PC-9 (cell line): ENCODE data around the gene IL18RAP. TPM values are rescaled to one million over a fixed set of nuclear protein-coding genes. Genes with fewer than 3 reads are reported as not detected.

ENCODE experiments used
- BruUV-seq: library from RNA; stranded (reverse); fragments of 400-500 nt; replicated peaks from 2 replicates; lab custom pipeline; 2021; lab: Mats Ljungman, UMichigan
- CTCF ChIA-PET: fragments of 300-600 bp; sonication (Branson Sonifier 250); formaldehyde crosslinking; loops from one replicate; lab custom pipeline; 2022; ENCODE audit warnings: antibody characterized with exemption; lab: Charles Lee
- POLR2A ChIA-PET: fragments of 300-600 bp; sonication (Branson Sonifier 250); formaldehyde crosslinking; loops from one replicate; lab custom pipeline; 2022; ENCODE audit warnings: antibody characterized with exemption; ENCODE audit not compliant: unreplicated experiment; lab: Charles Lee
- DNase-seq, 2 experiments: peaks; one replicate each; pipeline versions ENCODE4 v3.0.0 to v3.0.0-alpha.2; 2015 to 2022; ENCODE audit warnings: mixed read lengths in 1 of 2
- H2AFZ ChIP-seq: fragments of 200-600 bp; sonication (generic); 2 replicates; pipeline ENCODE4 v1.8.1; 2017; ENCODE audit warnings: antibody characterized with exemption
- H3F3A ChIP-seq: fragments of 200-600 bp; sonication (generic); 2 replicates; pipeline ENCODE4 v1.8.1; 2017; ENCODE audit warnings: antibody characterized with exemption, mild to moderate bottlenecking, low read depth; ENCODE audit not compliant: insufficient read depth
- H3K27ac ChIP-seq: fragments of 200-600 bp; sonication (generic); 2 replicates; pipeline ENCODE4 v1.6.1; 2016; ENCODE audit warnings: mixed run types
- H3K27me3 ChIP-seq: fragments of 200-600 bp; sonication (generic); 2 replicates; pipeline ENCODE4 v1.6.1; 2016; ENCODE audit warnings: low read depth, mixed run types; ENCODE audit not compliant: insufficient read depth
- H3K36me3 ChIP-seq: fragments of 200-600 bp; sonication (generic); 2 replicates; pipeline ENCODE4 v1.6.1; 2016; ENCODE audit warnings: low read depth, mixed run types
- H3K4me1 ChIP-seq: fragments of 200-600 bp; sonication (generic); replicated peaks from 2 replicates; pipeline ENCODE4 v1.6.1; 2016; ENCODE audit warnings: mixed run types; ENCODE audit not compliant: insufficient read depth
- H3K4me2 ChIP-seq: fragments of 200-600 bp; sonication (generic); 2 replicates; pipeline ENCODE4 v1.6.1; 2017; ENCODE audit warnings: mixed run types
- H3K4me3 ChIP-seq: fragments of 200-600 bp; sonication (generic); 2 replicates; pipeline ENCODE4 v1.6.1; 2016; ENCODE audit warnings: mixed run types
- H3K79me2 ChIP-seq: fragments of 200-600 bp; sonication (generic); 2 replicates; pipeline ENCODE4 v1.6.1; 2017; ENCODE audit warnings: low read depth, mixed run types
- H3K9me2 ChIP-seq: fragments of 200-600 bp; sonication (generic); 2 replicates; pipeline ENCODE4 v1.8.1; 2017; ENCODE audit warnings: mild to moderate bottlenecking; ENCODE audit not compliant: insufficient read depth
- H3K9me3 ChIP-seq: fragments of 200-600 bp; sonication (generic); 2 replicates; pipeline ENCODE4 v1.8.1; 2016; ENCODE audit warnings: low read depth; ENCODE audit not compliant: insufficient read depth
- H4K20me1 ChIP-seq: fragments of 200-600 bp; sonication (generic); 2 replicates; pipeline ENCODE4 v1.8.1; 2017; ENCODE audit not compliant: insufficient read depth
- EZH2 ChIP-seq: fragments of 200-600 bp; sonication (generic); IDR thresholded peaks from 2 replicates; pipeline ENCODE4 v1.8.0; 2017; ENCODE audit warnings: antibody characterized with exemption, low read depth
- intact Hi-C: fragments of 100-400 bp; cut with micrococcal nuclease; formaldehyde crosslinking; loops from one replicate; pipeline ENCODE4 v1.10.0; 2022; ENCODE audit not compliant: unreplicated experiment
- total RNA-seq: library from RNA; stranded (reverse); gene quantifications from 2 replicates; pipeline ENCODE4 v1.2.3, GENCODE V29; 2021
- TF ChIP-seq, protein P1 (sequence below): fragments of 200-600 bp; sonication (generic); conservative IDR thresholded peaks from 2 replicates; pipeline ENCODE4 v1.6.1; 2017; ENCODE audit warnings: mixed run types, antibody characterized with exemption, mild to moderate bottlenecking, moderate library complexity

The IL18RAP gene
- total RNA-seq, 1 experiment from 2014 or later, result not detected

DNA sequence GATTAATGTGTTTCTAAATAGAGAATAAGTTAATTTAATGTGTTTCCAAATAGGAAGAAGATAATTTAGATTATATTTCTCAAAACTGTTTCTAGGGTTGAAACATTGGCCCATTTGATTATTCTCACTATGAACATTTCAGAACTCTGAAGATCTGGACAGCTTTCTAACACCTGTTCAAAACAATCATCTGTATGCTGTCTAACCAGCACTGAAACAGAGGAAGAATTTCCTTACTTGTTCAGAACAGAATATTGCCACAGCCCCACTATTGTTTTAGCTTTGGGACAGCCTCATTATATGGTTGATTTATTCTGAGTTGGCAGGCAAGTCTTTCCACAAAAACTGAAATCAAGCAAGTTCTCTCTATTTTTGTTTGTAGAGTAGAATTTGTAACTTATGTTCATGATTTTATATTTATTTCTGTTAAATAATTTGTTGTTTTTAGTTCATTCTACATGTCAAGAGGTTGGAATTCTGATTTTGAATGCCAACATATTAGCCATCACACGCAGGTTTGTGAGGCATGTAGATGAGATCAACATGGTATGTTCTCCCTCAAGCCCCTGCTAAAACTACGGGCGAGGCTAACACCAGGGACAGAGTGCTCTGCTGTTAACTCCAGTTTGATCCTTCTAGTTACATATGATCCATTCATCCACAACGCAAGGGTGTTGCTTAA is 11.2 kb downstream of the IL18RAP start:
- Histone ChIP-seq H3K36me3 (no peaks in the 10 kb centered on the region), H4K20me1 (no peaks in the 10 kb centered on the region), H3K9me3 (no peaks in the 10 kb centered on the region), H3K27me3 (no peaks in the 10 kb centered on the region), H3K4me3 (no peak overlapping the region), H2AFZ (no peak overlapping the region), H3F3A (no peaks in the 10 kb centered on the region), H3K79me2 (no peaks in the 10 kb centered on the region), H3K27ac (no peak overlapping the region), H3K4me1 (peaks cover under 1% of the 10 kb centered on the region; the same call in 1 of the 2 replicates), H3K4me2 (no peak overlapping the region), H3K9me2 (no peaks in the 10 kb centered on the region)
- intact Hi-C loops, result no loop called here
- BruUV-seq, result no TSS peak
- CTCF ChIA-PET, result no interaction called here
- TF ChIP-seq, protein P1, sequence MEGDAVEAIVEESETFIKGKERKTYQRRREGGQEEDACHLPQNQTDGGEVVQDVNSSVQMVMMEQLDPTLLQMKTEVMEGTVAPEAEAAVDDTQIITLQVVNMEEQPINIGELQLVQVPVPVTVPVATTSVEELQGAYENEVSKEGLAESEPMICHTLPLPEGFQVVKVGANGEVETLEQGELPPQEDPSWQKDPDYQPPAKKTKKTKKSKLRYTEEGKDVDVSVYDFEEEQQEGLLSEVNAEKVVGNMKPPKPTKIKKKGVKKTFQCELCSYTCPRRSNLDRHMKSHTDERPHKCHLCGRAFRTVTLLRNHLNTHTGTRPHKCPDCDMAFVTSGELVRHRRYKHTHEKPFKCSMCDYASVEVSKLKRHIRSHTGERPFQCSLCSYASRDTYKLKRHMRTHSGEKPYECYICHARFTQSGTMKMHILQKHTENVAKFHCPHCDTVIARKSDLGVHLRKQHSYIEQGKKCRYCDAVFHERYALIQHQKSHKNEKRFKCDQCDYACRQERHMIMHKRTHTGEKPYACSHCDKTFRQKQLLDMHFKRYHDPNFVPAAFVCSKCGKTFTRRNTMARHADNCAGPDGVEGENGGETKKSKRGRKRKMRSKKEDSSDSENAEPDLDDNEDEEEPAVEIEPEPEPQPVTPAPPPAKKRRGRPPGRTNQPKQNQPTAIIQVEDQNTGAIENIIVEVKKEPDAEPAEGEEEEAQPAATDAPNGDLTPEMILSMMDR, result no peak
- no peak for TF ChIP-seq EZH2
- no peak for DNase-seq
- POLR2A ChIA-PET, result no interaction called here

DNA sequence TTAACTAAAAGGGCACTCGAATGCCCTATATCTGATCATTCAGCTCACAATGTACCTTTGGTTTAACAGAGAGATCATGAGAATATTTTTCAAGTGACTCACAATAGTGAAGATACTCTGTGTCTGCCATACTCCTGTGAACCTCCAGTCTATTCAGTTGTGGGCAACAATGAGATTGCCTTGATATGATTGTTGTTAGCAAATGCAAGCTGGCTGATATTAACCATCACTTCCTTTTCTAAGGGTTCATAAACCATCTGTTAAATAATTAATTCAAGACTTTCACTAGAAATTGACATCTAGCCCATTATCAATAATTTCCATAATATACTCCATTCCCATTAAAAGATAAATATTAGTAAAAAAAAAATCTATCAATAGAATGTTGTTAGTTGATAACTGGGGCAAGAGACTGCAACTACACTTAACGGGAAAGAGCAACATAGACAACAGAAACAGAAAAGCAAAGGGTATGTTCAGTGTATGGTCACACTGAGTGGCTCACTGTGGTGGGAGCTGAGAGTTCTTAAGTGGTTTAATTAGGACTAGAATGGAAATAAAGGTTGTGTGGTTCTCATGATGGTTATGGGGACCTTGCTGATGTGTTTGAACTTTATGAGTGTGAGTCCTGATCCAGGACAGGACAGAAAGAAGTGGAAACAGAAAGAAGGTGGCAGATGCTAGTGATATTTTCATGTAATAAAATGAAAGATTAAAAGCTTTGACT is 11.9 kb downstream of the IL18RAP start:
- H4K20me1 ChIP-seq, result no peaks in the 10 kb centered on the region
- no peaks in the 10 kb centered on the region for H3K9me2 ChIP-seq
- no peaks in the 10 kb centered on the region for H3K9me3 ChIP-seq
- no peaks in the 10 kb centered on the region for H3K79me2 ChIP-seq
- H3K36me3 ChIP-seq, result no peaks in the 10 kb centered on the region
- POLR2A ChIA-PET, result no interaction called here
- no peak overlapping the region for H3K27ac ChIP-seq
- H3K4me3 ChIP-seq, result no peak overlapping the region
- no peak for DNase-seq
- BruUV-seq, result no TSS peak
- H3K4me1 ChIP-seq, result peaks cover 8% of the 10 kb centered on the region; the same call in 1 of the 2 replicates
- H3K27me3 ChIP-seq, result no peaks in the 10 kb centered on the region
- no peaks in the 10 kb centered on the region for H3F3A ChIP-seq
- no peak overlapping the region for H3K4me2 ChIP-seq
- intact Hi-C loops, result no loop called here
- CTCF ChIA-PET, result no interaction called here
- no peak overlapping the region for H2AFZ ChIP-seq
- TF ChIP-seq, protein P1, result no peak
- TF ChIP-seq EZH2, result no peak

DNA sequence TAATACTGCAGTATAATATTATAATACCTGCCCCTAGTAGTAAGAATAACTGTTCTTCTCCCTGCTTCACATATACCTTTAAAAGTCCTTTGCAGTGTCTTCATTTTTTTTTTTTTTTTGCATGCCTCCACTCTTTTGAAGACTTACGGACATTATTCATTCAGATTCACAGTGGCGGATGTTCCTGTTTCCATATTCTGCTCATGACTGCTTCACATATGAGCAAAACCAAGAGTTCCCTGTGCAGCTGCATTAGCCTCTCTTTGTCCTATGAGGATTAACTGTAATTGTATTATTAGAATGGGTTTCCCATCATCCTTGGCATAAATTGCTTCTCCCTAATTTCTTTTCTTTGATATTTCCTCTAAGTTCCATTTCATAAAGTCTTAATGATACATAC is 12.8 kb downstream of the IL18RAP start:
- Histone ChIP-seq H3K4me2 (no peak overlapping the region), H3K9me3 (no peaks in the 10 kb centered on the region), H3K9me2 (no peaks in the 10 kb centered on the region), H3K36me3 (no peaks in the 10 kb centered on the region), H3K79me2 (no peaks in the 10 kb centered on the region), H4K20me1 (no peaks in the 10 kb centered on the region), H3K4me3 (no peak overlapping the region), H3K4me1 (peaks cover 8% of the 10 kb centered on the region; the same call in 1 of the 2 replicates), H3F3A (no peaks in the 10 kb centered on the region), H3K27me3 (no peaks in the 10 kb centered on the region), H3K27ac (no peak overlapping the region), H2AFZ (no peak overlapping the region)
- POLR2A ChIA-PET, result no interaction called here
- CTCF ChIA-PET, result no interaction called here
- no peak for DNase-seq
- TF ChIP-seq, protein P1, result no peak
- TF ChIP-seq EZH2, result no peak
- BruUV-seq, result no TSS peak
- intact Hi-C loops, result no loop called here
